Peyer's patch (tissue), 4 donors: ENCODE measurements around the gene G6PC3.

Experiments
- POLR2A ChIP-seq, 2 donors: fragments of 450-650 bp; IDR thresholded peaks; one replicate each; pipeline ENCODE4 v1.5.1; 2017; ENCODE audit warnings: antibody characterized with exemption in 2 of 2, mild to moderate bottlenecking in 2 of 2, moderate library complexity in 2 of 2
- TF ChIP-seq, protein P1 (sequence below), 6 experiments: fragments of 450-650 bp in 4 of 6; fragments of 200-600 bp in 2 of 6; sonication (generic) in 1 of 6; IDR thresholded peaks; one replicate each; pipeline ENCODE4 v1.5.1; 2017 to 2019; ENCODE audit warnings: antibody characterized with exemption in 6 of 6, mild to moderate bottlenecking in 3 of 6, moderate library complexity in 1 of 6

DNA sequence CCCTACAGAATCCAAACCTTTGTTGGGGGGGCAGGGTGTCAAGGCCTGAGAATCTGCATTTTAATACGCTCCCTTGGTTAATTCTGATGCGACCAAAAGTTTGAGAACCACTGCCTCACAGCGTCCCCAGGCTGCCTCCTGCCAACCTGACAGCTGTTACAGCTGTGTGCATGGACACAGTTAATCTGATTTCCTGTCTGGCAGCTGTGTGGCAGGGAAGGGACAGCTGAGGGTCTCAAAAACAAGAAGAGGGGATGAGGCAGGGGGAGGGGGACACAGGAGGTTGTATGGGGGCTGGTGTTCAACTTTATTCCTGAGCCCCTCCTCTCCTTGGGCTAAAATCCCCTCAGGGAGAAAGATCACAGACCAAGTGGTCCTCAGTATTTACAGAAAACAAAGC is 35.4 kb downstream of the G6PC3 start:
- TF ChIP-seq, protein P1, sequence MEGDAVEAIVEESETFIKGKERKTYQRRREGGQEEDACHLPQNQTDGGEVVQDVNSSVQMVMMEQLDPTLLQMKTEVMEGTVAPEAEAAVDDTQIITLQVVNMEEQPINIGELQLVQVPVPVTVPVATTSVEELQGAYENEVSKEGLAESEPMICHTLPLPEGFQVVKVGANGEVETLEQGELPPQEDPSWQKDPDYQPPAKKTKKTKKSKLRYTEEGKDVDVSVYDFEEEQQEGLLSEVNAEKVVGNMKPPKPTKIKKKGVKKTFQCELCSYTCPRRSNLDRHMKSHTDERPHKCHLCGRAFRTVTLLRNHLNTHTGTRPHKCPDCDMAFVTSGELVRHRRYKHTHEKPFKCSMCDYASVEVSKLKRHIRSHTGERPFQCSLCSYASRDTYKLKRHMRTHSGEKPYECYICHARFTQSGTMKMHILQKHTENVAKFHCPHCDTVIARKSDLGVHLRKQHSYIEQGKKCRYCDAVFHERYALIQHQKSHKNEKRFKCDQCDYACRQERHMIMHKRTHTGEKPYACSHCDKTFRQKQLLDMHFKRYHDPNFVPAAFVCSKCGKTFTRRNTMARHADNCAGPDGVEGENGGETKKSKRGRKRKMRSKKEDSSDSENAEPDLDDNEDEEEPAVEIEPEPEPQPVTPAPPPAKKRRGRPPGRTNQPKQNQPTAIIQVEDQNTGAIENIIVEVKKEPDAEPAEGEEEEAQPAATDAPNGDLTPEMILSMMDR (IDR thresholded peaks at IDR 0.05): no peak
- TF ChIP-seq POLR2A (IDR thresholded peaks at IDR 0.05): no peak
